ENCODE data around the gene WDR86.

WDR86 gene

GRCh38 chr7:151447312-151447711 is 37.5 kb upstream of the WDR86 start:
- H3K9me3 Mint-ChIP-seq, result no peaks in the 10 kb centered on the region
- no peaks in the 10 kb centered on the region for H3K36me3 Mint-ChIP-seq
- H3K4me3 Mint-ChIP-seq, result peak overlapping the region; percentile 61
- H3K4me1 Mint-ChIP-seq, result peaks cover 7% of the 10 kb centered on the region
- DNase-seq (ENCODE audit: low spot score in 2 of 2), result no peak
- no peak for ATAC-seq
- H3K27ac Mint-ChIP-seq, result no peak overlapping the region

- no peaks in the 10 kb centered on the region for H3K9me3 Mint-ChIP-seq
These were observed 36.6 kb upstream of the WDR86 start for GRCh38 chr7:151446412-151446811.

GRCh38 chr7:151444632-151445031 is 34.8 kb upstream of the WDR86 start:
- peaks cover 27% of the 10 kb centered on the region for H3K4me1 Mint-ChIP-seq
- H3K36me3 Mint-ChIP-seq, result no peaks in the 10 kb centered on the region
- no peak overlapping the region for H3K4me3 Mint-ChIP-seq
- ATAC-seq (peak; percentile 31), DNase-seq (ENCODE audit: low spot score in 2 of 2) (no peak)
- H3K9me3 Mint-ChIP-seq, result no peaks in the 10 kb centered on the region
- H3K27ac Mint-ChIP-seq, result no peak overlapping the region

More at GRCh38 chr7:151446412-151446811, 36.6 kb upstream of the WDR86 start:
- Mint-ChIP-seq H3K36me3 (no peaks in the 10 kb centered on the region), H3K4me3 (no peak overlapping the region), H3K27ac (no peak overlapping the region), H3K4me1 (peaks cover 12% of the 10 kb centered on the region)
- ATAC-seq (no peak), DNase-seq (ENCODE audit: low spot score in 2 of 2) (no peak)

GRCh38 chr7:151442776-151443496 is 33.1 kb upstream of the WDR86 start:
- Mint-ChIP-seq H3K36me3 (no peaks in the 10 kb centered on the region), H3K4me3 (no peak overlapping the region), H3K27ac (no peak overlapping the region), H3K9me3 (no peaks in the 10 kb centered on the region), H3K4me1 (peaks cover 25% of the 10 kb centered on the region)
- ATAC-seq (no peak), DNase-seq (ENCODE audit: low spot score in 2 of 2) (no peak)

- H3K9me3 Mint-ChIP-seq, result no peaks in the 10 kb centered on the region
- DNase-seq (ENCODE audit: low spot score in 2 of 2) (no peak), ATAC-seq (no peak)
- peak overlapping the region; percentile 57 for H3K4me3 Mint-ChIP-seq
- peaks cover 25% of the 10 kb centered on the region for H3K4me1 Mint-ChIP-seq
- peak overlapping the region; percentile 34 for H3K27ac Mint-ChIP-seq
- H3K36me3 Mint-ChIP-seq, result no peaks in the 10 kb centered on the region
These were observed 31.1 kb upstream of the WDR86 start for GRCh38 chr7:151440799-151441445.

- Mint-ChIP-seq H3K9me3 (no peaks in the 10 kb centered on the region), H3K27ac (peak within 1 kb of the TSS; percentile 34), H3K36me3 (no peaks in the 10 kb centered on the region), H3K4me3 (peak within 1 kb of the TSS; percentile 57), H3K4me1 (peaks cover 25% of the 10 kb centered on the region)
- DNase-seq (ENCODE audit: low spot score in 2 of 2), result no peak
- peak; percentile 52 for ATAC-seq
These were observed 30.3 kb upstream of the WDR86 start, which contains the start of gene CRYGN for GRCh38 chr7:151439855-151440798. CRYGN (minus strand) TSS chr7:151440141; CDS start chr7:151439917, 224 bp downstream.

GRCh38 chr7:151438864-151439601 is 29.2 kb upstream of the WDR86 start:
- Mint-ChIP-seq H3K36me3 (no peaks in the 10 kb centered on the region), H3K27ac (no peak overlapping the region), H3K4me1 (peaks cover 25% of the 10 kb centered on the region), H3K4me3 (peak overlapping the region; percentile 57), H3K9me3 (no peaks in the 10 kb centered on the region)
- DNase-seq (ENCODE audit: low spot score in 2 of 2) (no peak), ATAC-seq (no peak)

- Mint-ChIP-seq H3K27ac (no peak overlapping the region), H3K36me3 (no peaks in the 10 kb centered on the region), H3K4me3 (no peak overlapping the region), H3K4me1 (peaks cover 33% of the 10 kb centered on the region), H3K9me3 (no peaks in the 10 kb centered on the region)
- ATAC-seq (no peak), DNase-seq (ENCODE audit: low spot score in 2 of 2) (no peak)
These were observed 28.2 kb upstream of the WDR86 start for GRCh38 chr7:151437866-151438516.

GRCh38 chr7:151437159-151437553 is 27.3 kb upstream of the WDR86 start:
- Mint-ChIP-seq H3K4me1 (peaks cover 39% of the 10 kb centered on the region), H3K27ac (no peak overlapping the region), H3K9me3 (no peaks in the 10 kb centered on the region), H3K36me3 (no peaks in the 10 kb centered on the region), H3K4me3 (no peak overlapping the region)
- no peak for DNase-seq (ENCODE audit: low spot score in 2 of 2)
- ATAC-seq, result no peak

GRCh38 chr7:151436446-151437158 is 26.8 kb upstream of the WDR86 start:
- DNase-seq (ENCODE audit: low spot score in 2 of 2) (no peak), ATAC-seq (no peak)
- Mint-ChIP-seq H3K27ac (no peak overlapping the region), H3K36me3 (no peaks in the 10 kb centered on the region), H3K4me1 (peaks cover 38% of the 10 kb centered on the region), H3K9me3 (no peaks in the 10 kb centered on the region), H3K4me3 (no peak overlapping the region)

GRCh38 chr7:151435971-151436370 is 26.1 kb upstream of the WDR86 start:
- ATAC-seq, result no peak
- H3K9me3 Mint-ChIP-seq, result no peaks in the 10 kb centered on the region
- no peak overlapping the region for H3K4me3 Mint-ChIP-seq
- H3K27ac Mint-ChIP-seq, result no peak overlapping the region
- H3K4me1 Mint-ChIP-seq, result peaks cover 35% of the 10 kb centered on the region
- H3K36me3 Mint-ChIP-seq, result no peaks in the 10 kb centered on the region
- no peak for DNase-seq (ENCODE audit: low spot score in 2 of 2)

- peaks cover 31% of the 10 kb centered on the region for H3K4me1 Mint-ChIP-seq
- no peak overlapping the region for H3K4me3 Mint-ChIP-seq
- ATAC-seq (no peak), DNase-seq (ENCODE audit: low spot score in 2 of 2) (no peak)
- H3K36me3 Mint-ChIP-seq, result no peaks in the 10 kb centered on the region
- H3K9me3 Mint-ChIP-seq, result no peaks in the 10 kb centered on the region
- H3K27ac Mint-ChIP-seq, result peak overlapping the region; percentile 26
These were observed 25.5 kb upstream of the WDR86 start for GRCh38 chr7:151435103-151435916.

GRCh38 chr7:151434549-151434948 is 24.7 kb upstream of the WDR86 start:
- ATAC-seq (no peak), DNase-seq (ENCODE audit: low spot score in 2 of 2) (no peak)
- peaks cover 31% of the 10 kb centered on the region for H3K4me1 Mint-ChIP-seq
- H3K9me3 Mint-ChIP-seq, result no peaks in the 10 kb centered on the region
- H3K27ac Mint-ChIP-seq, result peak overlapping the region; percentile 26
- no peak overlapping the region for H3K4me3 Mint-ChIP-seq
- no peaks in the 10 kb centered on the region for H3K36me3 Mint-ChIP-seq
